OCI-LY7 (cell line): ENCODE results near the gene P3R3URF. TPM values are rescaled to one million over a fixed set of nuclear protein-coding genes. Genes with fewer than 3 reads are reported as not detected.

Source experiments
- BruUV-seq: library from RNA; stranded (reverse); fragments of 400-500 nt; replicated peaks from 2 replicates; lab custom pipeline; 2021; lab: Mats Ljungman, UMichigan
- CTCF ChIA-PET: fragments of 300-600 bp; sonication (Branson Sonifier 250); formaldehyde crosslinking; loops from one replicate; lab custom pipeline; 2022; ENCODE audit warnings: antibody characterized with exemption; ENCODE audit not compliant: unreplicated experiment; lab: Charles Lee
- POLR2A ChIA-PET: fragments of 300-600 bp; sonication (Branson Sonifier 250); formaldehyde crosslinking; loops from one replicate; lab custom pipeline; 2022; ENCODE audit warnings: antibody characterized with exemption; lab: Charles Lee
- DNase-seq: peaks from one replicate; pipeline ENCODE4 v3.0.0-alpha.2; 2015; ENCODE audit warnings: low spot score
- H2AFZ ChIP-seq: fragments of 200-600 bp; sonication (generic), shearing (Covaris generic); 2 replicates; pipeline ENCODE4 v1.6.1; 2014; ENCODE audit warnings: mild to moderate bottlenecking, antibody characterized with exemption, low read length, moderate library complexity
- H3K27ac ChIP-seq: fragments of 200-600 bp; sonication (generic); 2 replicates; pipeline ENCODE4 v1.5.1; 2014; ENCODE audit warnings: mixed run types, low read depth, mild to moderate bottlenecking, moderate library complexity, low read length, inconsistent platforms; ENCODE audit not compliant: poor library complexity, severe bottlenecking
- H3K36me3 ChIP-seq: fragments of 200-600 bp; sonication (generic); 2 replicates; pipeline ENCODE4 v1.6.1; 2014; ENCODE audit warnings: mild to moderate bottlenecking, antibody characterized with exemption, low read length, moderate library complexity, mixed read lengths; ENCODE audit not compliant: insufficient read depth
- H3K4me1 ChIP-seq: fragments of 200-600 bp; sonication (generic); 2 replicates; pipeline ENCODE4 v1.5.1; 2014; ENCODE audit warnings: mild to moderate bottlenecking, low read length; ENCODE audit not compliant: insufficient read depth, poor library complexity, severe bottlenecking
- H3K4me2 ChIP-seq: fragments of 200-600 bp; sonication (generic); 2 replicates; pipeline ENCODE4 v1.6.1; 2014; ENCODE audit warnings: mild to moderate bottlenecking, low read length
- H3K4me3 ChIP-seq: fragments of 200-600 bp; sonication (generic); 2 replicates; pipeline ENCODE4 v1.5.1; 2014; ENCODE audit warnings: mild to moderate bottlenecking, low read depth, low read length; ENCODE audit not compliant: poor library complexity, severe bottlenecking
- H3K79me2 ChIP-seq: fragments of 200-600 bp; sonication (generic); 2 replicates; pipeline ENCODE4 v1.6.1; 2016; ENCODE audit warnings: low read depth, mild to moderate bottlenecking, low read length, moderate library complexity, mixed read lengths; ENCODE audit not compliant: insufficient read depth
- H3K9me2 ChIP-seq: fragments of 200-600 bp; sonication (generic); 2 replicates; pipeline ENCODE4 v1.6.1; 2016; ENCODE audit warnings: mild to moderate bottlenecking, low read length, mixed read lengths; ENCODE audit not compliant: insufficient read depth
- H3K9me3 ChIP-seq: fragments of 200-600 bp; sonication (generic); 2 replicates; pipeline ENCODE4 v1.6.1; 2014; ENCODE audit warnings: mild to moderate bottlenecking, mixed run types, low read length, mixed read lengths
- H4K20me1 ChIP-seq: fragments of 200-600 bp; sonication (generic); 2 replicates; pipeline ENCODE4 v1.6.1; 2014; ENCODE audit warnings: mild to moderate bottlenecking, antibody characterized with exemption, low read length, moderate library complexity, mixed read lengths; ENCODE audit not compliant: insufficient read depth
- CTCF ChIP-seq: fragments of 200-600 bp; sonication (generic); conservative IDR thresholded peaks from 2 replicates; pipeline ENCODE4 v1.5.1; 2014; ENCODE audit warnings: mild to moderate bottlenecking, antibody characterized with exemption, low read length, moderate library complexity, mixed read lengths
- EZH2phosphoT487 ChIP-seq: fragments of 200-600 bp; sonication (generic); IDR thresholded peaks from 2 replicates; pipeline ENCODE4 v1.6.1; 2018; ENCODE audit warnings: low read depth, borderline replicate concordance, mild to moderate bottlenecking, mixed run types, antibody characterized with exemption, low read length, moderate library complexity, mixed read lengths
- intact Hi-C: fragments of 100-400 bp; cut with micrococcal nuclease; formaldehyde crosslinking; loops from one replicate; pipeline ENCODE4 v1.10.0; 2022; ENCODE audit not compliant: unreplicated experiment
- small RNA-seq: library from RNA; depleted of rRNA; stranded (forward); fragments of <200 nt; gene quantifications from one replicate; pipeline ENCODE3, GENCODE V24; 2014
- total RNA-seq, 2 experiments: library from RNA; depleted of rRNA in 1 of 2; stranded (reverse); fragments of >200 nt in 1 of 2; shearing (Covaris generic) in 1 of 2; gene quantifications; 2 replicates each; pipeline ENCODE4 v1.2.3, GENCODE V29; 2014 to 2022

Gene P3R3URF
- total RNA-seq, 2 experiments from 2014 or later: not detected

- Histone ChIP-seq H3K4me2 (no peak overlapping the region), H3K9me2 (no peaks in the 10 kb centered on the region), H3K27ac (no peak overlapping the region), H4K20me1 (no peaks in the 10 kb centered on the region), H3K36me3 (no peaks in the 10 kb centered on the region), H2AFZ (no peak overlapping the region), H3K4me3 (no peak overlapping the region), H3K4me1 (peaks cover 9% of the 10 kb centered on the region), H3K9me3 (no peaks in the 10 kb centered on the region), H3K79me2 (peaks cover 61% of the 10 kb centered on the region)
- ChIA-PET CTCF (no interaction called here), POLR2A (interaction anchor here (1.4 kb wide), 1 partner anchor 39 kb away, joined by 4 read pairs; no protein-coding TSS in a partner anchor)
- intact Hi-C loops: no loop called here
- no peak for TF ChIP-seq EZH2phosphoT487
- TF ChIP-seq CTCF: no peak
- BruUV-seq: no TSS peak
- DNase-seq: no peak
Observed at GRCh38 chr1:46128344-46128743, 47.9 kb downstream of the P3R3URF start.

Small RNA genes lying within 50 kb of the gene (small RNA-seq; reads per million reads assigned to genes)
- gene AL672043.1: not detected

Other genes with a start within 250 kb of the P3R3URF start
- 12.7 and 16.2 TPM in 2 replicates for gene PIK3R3, start 43.9 kb downstream of the P3R3URF start, total RNA-seq (2014; rRNA removed; shearing (Covaris generic))
- gene PIK3R3, start 43.9 kb downstream of the P3R3URF start, total RNA-seq (2022): 25.8 and 27.0 TPM in 2 replicates
- not detected in 2 replicates for gene TSPAN1, start 1.4 kb downstream of the P3R3URF start, total RNA-seq (2014; rRNA removed; shearing (Covaris generic))
- not detected in 2 replicates for gene TSPAN1, start 1.4 kb downstream of the P3R3URF start, total RNA-seq (2022)
- gene POMGNT1, start 21.9 kb upstream of the P3R3URF start, total RNA-seq (2014; rRNA removed; shearing (Covaris generic)): 26.8 and 37.3 TPM in 2 replicates
- gene POMGNT1, start 21.9 kb upstream of the P3R3URF start, total RNA-seq (2022): 30.8 and 33.7 TPM in 2 replicates
- gene LURAP1, start 26.8 kb upstream of the P3R3URF start, total RNA-seq (2014; rRNA removed; shearing (Covaris generic)): 0.25 and 0.51 TPM in 2 replicates
- gene LURAP1, start 26.8 kb upstream of the P3R3URF start, total RNA-seq (2022): 0.17 and 0.20 TPM in 2 replicates
- 53.3 and 62.6 TPM in 2 replicates for gene RAD54L, start 71.3 kb upstream of the P3R3URF start, total RNA-seq (2014; rRNA removed; shearing (Covaris generic))
- 78.5 and 84.6 TPM in 2 replicates for gene RAD54L, start 71.3 kb upstream of the P3R3URF start, total RNA-seq (2022)
- 24.1 and 36.8 TPM in 2 replicates for gene LRRC41, start 127.1 kb upstream of the P3R3URF start, total RNA-seq (2014; rRNA removed; shearing (Covaris generic))
- gene LRRC41, start 127.1 kb upstream of the P3R3URF start, total RNA-seq (2022): 43.7 and 48.8 TPM in 2 replicates
- gene UQCRH, start 127.2 kb upstream of the P3R3URF start, total RNA-seq (2014; rRNA removed; shearing (Covaris generic)): 693 and 1,106 TPM in 2 replicates
- 450 and 489 TPM in 2 replicates for gene UQCRH, start 127.2 kb upstream of the P3R3URF start, total RNA-seq (2022)
- gene NSUN4, start 164.3 kb upstream of the P3R3URF start, total RNA-seq (2014; rRNA removed; shearing (Covaris generic)): 13.2 and 26.6 TPM in 2 replicates
- gene NSUN4, start 164.3 kb upstream of the P3R3URF start, total RNA-seq (2022): 29.8 and 33.5 TPM in 2 replicates
- 20.1 and 25.4 TPM in 2 replicates for gene FAAH, start 217.8 kb upstream of the P3R3URF start, total RNA-seq (2014; rRNA removed; shearing (Covaris generic))
- gene FAAH, start 217.8 kb upstream of the P3R3URF start, total RNA-seq (2022): 21.9 and 24.8 TPM in 2 replicates